HG03045 (cell line): ENCODE measurements around the gene LRBA.
"Not testable (repeated sequence)": the region's sequence is repeated elsewhere in the genome, so short reads cannot be mapped to it uniquely, and the experiment has no call there.

ENCODE experiments used
- ATAC-seq: cut with Tn5 transposase; IDR thresholded peaks from one replicate; pipeline ENCODE4 v1.9.1; 2021; ENCODE audit warnings: mild to moderate bottlenecking, moderate library complexity; ENCODE audit not compliant: unreplicated experiment

LRBA gene

GRCh38 chr4:150681063-150681462, 334.0 kb downstream of the LRBA start:
- no peak for ATAC-seq

DNA sequence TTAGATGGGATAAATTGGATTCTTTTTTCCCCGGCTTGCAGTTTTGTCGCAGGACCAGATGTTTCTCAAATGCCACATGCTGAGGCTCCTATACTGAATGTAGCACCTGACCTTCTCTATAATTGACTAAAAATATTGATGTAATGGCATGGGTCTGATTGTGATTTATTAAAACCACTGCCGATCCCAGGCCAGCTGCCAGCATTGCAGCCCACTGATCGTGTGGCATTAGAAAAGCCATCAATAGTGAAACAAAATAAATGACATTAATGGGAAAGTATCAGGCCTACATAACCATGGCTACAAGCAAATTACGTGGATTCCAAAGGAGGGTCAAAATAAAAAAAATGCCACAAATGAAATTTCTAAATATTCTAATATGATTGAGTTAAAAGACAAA, 334.4 kb downstream of the LRBA start:
- ATAC-seq = no peak

- ATAC-seq = no peak
These were observed 335.2 kb downstream of the LRBA start for GRCh38 chr4:150679765-150680343.

DNA sequence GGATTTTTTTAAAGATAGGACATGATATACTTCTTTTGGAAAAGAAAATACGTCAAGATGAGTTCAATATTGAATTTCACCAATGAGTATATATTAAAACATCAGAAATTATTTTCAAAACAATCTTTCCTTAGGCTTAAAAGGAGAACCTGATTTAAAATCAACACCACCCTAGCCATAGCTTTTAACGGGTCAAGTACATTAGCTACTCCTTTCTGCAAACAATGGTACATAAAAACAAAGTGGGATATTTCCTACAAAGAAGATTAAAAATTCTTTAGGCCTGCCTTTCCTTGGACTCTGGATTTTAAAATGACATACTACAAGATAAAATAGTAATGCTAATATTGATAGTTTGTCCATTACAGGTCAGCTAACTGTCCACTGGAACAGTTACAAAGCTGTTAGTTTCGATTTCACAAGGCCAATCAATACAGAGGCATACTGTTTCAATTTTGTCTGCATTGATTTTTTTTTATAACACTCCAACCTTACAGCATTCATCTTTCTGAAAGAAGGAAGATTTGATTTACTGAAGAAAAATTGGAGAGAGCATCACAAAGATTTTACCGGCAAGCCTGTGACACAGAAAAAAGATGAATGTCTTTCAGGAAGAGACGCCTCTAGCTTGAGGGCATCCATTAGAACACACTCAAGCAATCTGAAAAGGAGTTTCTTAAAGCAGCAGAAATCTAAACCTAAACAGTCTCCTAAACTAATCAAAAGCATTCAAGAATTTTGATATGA, 335.9 kb downstream of the LRBA start:
- no peak for ATAC-seq

- no peak for ATAC-seq
These were observed 341.3 kb downstream of the LRBA start for GRCh38 chr4:150673793-150674192.

DNA sequence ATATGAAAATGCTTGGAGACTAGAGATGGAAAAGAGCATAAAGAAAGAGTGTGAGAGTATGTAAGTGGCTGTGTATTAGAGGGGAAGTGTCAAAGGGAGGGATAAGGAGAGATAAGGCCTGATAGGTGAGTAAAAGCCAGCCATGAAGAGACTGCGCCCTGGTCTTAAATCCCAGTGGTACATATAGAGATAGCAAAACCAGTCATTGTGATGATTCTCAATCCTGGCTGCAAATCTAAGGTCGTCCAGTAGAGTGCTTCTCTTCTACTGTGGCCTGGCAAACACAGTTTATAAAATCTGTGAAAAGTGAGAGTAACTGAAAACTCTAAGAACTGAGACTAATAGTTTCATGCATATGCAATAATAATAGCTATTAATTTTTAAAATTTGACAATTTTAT, 346.3 kb downstream of the LRBA start:
- no peak for ATAC-seq

- ATAC-seq = no peak
These were observed 350.1 kb downstream of the LRBA start for GRCh38 chr4:150664935-150665334.

- ATAC-seq = no peak
These were observed 352.4 kb downstream of the LRBA start for GRCh38 chr4:150662686-150663085.

- ATAC-seq = not testable (repeated sequence)
These were observed 353.5 kb downstream of the LRBA start for GRCh38 chr4:150661551-150661950.

DNA sequence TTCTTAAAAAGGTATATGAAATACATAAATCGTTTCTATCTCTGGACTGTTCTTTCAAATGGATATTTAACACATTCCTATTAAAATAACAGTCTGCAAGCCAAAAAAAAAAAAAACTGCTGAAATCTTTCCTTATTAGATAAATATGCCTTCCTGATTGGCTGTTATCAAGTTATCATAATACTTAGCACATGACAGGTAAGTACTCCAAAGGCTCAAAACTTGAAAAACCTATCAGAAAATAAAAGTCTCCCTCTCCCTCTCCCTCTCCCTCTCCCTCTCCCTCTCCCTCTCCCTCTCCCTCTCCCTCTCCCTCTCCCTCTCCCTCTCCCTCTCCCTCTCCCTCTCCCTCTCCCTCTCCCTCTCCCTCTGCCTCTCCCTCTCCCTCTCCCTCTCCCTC, 356.8 kb downstream of the LRBA start:
- ATAC-seq = not testable (repeated sequence)

DNA sequence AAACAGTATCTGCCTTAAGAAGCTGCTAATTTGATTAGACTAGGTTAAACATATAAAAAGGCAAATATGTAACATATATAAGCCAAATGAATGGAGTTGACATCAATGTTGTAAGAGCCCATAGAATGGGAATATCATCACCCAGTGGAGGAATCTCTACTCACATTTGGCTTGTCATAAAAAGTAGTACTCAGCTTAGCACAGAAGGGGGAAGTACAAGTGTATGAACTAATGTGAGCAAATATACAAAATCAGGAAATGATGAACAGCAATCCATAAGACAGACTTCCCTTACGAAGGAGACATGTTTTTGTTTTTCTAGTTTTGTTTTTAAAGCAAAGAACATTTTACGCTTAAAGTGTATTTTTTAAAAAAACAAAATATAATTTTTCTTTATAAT, 358.2 kb downstream of the LRBA start:
- no peak for ATAC-seq

DNA sequence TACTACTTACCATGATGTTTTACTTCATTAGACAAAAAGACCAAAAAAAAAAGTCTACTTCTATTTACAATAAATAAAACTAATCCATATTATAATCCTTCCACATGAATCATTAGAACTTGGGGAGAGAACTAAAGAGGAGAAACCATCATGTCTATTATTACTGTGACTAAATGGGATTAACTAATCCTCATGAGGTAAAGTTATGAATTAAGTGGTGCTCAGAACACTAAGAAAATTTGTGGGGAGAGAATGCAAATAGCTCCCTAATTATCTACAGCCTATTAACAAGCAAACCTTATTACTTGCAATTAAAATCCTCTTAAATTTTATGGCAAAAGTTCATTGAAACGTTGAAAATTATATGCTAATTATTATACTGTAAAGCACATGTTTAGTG, 364.3 kb downstream of the LRBA start:
- no peak for ATAC-seq

DNA sequence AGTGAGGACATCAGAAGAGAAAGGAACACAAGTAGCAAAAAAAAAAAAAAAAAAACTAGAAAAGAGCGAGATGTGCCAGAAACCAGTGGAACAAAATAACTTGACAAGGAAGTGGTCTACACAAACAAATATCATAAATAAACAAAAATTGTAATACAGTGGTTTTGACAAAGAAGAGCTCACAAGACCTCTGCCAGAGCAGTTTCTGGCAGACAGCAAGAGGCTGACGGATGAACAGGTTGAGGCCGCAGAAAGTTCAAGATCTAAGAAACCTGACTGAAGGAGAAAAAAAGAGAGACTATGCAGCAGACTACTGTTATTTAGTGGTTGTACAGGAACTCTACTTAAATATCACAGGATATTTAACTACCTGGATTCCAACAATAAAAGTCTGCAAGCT, 367.0 kb downstream of the LRBA start:
- no peak for ATAC-seq

GRCh38 chr4:150647008-150647407, 368.1 kb downstream of the LRBA start:
- ATAC-seq = no peak

DNA sequence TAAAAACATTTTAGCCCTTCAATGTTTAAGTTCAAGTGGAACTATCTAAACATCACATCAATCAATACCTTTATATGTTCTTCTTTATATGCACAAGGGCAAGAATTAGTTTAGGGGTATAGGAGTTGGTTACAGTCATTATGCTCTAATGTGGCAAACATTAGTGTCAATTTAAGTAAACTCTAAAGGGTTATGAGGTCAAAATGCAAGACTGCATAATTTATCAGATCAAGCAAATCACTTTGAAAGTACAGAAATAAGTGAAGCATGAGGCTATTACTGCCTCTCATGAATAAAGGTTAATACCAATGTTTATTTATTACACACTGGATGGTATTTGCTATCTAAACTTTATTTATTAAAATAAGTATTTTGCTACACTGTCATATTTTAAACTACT, 373.5 kb downstream of the LRBA start:
- no peak for ATAC-seq

GRCh38 chr4:150632639-150633038, 382.4 kb downstream of the LRBA start:
- no peak for ATAC-seq

GRCh38 chr4:150628073-150628472, 387.0 kb downstream of the LRBA start:
- no peak for ATAC-seq

DNA sequence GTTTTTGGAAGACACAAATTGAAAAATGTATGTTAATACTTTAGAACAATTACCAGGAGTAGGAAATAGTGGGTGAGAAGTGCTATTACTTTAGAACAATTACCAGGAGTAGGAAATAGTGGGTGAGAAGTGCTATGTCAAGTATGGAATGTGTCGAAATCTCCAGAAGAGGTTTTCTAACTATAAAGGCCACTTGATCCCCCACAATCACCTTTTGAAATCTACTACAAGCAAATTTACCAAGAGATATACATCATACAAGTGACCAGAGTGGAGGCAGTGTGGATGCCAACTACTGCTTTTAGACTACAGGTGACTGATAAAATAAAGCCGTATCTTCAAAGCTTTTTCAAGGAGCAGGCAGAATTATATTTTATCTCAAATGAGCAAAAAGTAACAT, 390.1 kb downstream of the LRBA start:
- no peak for ATAC-seq

DNA sequence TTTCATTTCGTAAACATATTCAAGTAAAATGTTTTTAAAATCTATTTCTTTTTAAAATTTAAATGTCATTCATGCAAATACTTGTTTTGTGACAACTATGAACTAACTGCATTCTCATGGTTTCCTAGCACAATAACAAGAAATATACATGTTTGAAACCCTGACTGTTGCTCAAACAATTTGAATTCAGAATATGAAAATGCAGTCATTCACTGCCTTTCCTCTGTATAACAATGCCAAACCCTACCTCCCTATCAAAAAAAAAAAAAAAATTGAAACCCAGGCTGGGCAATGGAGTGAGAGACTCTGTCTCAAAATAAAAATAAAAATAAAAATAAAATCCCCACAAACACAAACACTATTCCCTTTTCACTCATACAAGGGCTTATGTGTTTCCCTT, 391.0 kb downstream of the LRBA start:
- ATAC-seq = no peak

DNA sequence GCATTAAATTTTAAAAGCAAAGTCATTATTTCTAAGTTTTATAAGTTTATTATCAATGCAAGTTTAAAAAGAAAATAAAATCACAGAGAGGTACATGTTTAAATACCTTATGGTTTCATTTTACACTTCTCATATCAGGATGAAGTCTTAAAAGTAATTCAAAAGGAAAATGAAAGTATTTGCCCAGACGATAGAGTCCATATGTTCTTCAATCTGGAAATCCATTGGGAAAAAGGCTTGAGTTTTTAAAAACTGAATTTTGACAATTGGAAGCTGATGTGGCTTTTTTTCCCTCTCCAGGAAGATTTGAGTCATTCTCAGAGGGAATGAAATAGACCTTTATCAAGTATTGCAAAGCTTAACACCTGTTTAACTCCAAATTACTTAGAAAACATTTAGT, 396.0 kb downstream of the LRBA start:
- ATAC-seq = no peak

- no peak for ATAC-seq
These were observed 406.0 kb downstream of the LRBA start for GRCh38 chr4:150609131-150609530.

DNA sequence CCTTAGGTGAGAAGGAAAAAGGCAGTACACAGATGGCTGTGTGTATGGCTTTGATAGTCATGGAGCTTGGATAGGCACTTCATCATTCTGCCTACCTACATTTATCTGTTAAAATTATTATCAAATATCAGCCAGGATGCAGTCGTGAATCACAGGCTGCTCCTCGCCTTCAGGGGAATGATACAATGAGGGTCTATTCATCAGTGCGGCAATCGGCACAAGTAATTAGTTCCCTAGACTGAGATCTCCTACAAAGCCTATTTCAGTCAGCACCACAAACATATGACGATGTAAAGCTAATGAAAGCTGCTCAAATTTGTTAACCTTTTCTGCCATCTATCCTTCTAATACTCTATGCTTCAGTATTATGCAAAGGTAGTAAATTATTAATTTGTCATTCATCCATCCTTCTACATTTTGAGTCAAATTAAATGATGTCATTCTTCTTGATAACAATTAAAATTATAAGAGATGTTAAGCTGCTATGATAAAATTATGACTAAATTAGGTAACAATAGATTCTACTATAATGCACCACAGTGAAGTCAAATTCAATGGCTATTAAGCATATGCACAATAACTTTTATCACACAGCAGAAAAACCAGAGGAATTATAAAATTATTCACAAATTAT, 414.2 kb downstream of the LRBA start:
- ATAC-seq = no peak
